HepG2 (cell line): ENCODE results near the gene PTS. TPM values are rescaled to one million over a fixed set of nuclear protein-coding genes. Genes with fewer than 3 reads are reported as not detected.

ENCODE experiments used
- HOXA7 ChIP-seq: sonication (generic); formaldehyde crosslinking; IDR thresholded peaks from 2 replicates; pipeline ENCODE4 v1.8.1; 2022; ENCODE audit warnings: mild to moderate bottlenecking, missing genetic modification reagents, moderate library complexity
- SOX5 ChIP-seq: IDR thresholded peaks from 2 replicates; pipeline ENCODE4 v1.6.1; 2016; ENCODE audit warnings: borderline replicate concordance
- ZFP36L1 ChIP-seq: sonication (generic); formaldehyde crosslinking; IDR thresholded peaks from 2 replicates; pipeline ENCODE4 v1.8.0; 2022; ENCODE audit warnings: mild to moderate bottlenecking, missing genetic modification reagents, moderate library complexity
- ZNF354B ChIP-seq: sonication (generic); formaldehyde crosslinking; IDR thresholded peaks from 2 replicates; pipeline ENCODE4 v1.8.0; 2022; ENCODE audit warnings: mild to moderate bottlenecking, missing genetic modification reagents
- ZNF484 ChIP-seq: sonication (generic); formaldehyde crosslinking; IDR thresholded peaks from 2 replicates; pipeline ENCODE4 v1.5.1; 2020; ENCODE audit warnings: mild to moderate bottlenecking, low read depth, missing genetic modification reagents, borderline replicate concordance
- polyA plus RNA-seq, 8 experiments: library from polyadenylated mRNA; depleted of rRNA in 3 of 8; stranded (reverse) in 7 of 8; unstranded in 1 of 8; fragments of >200 nt; fragmentation: Illumina TruSeq in 4 of 8; extraction: Trizol in 4 of 8; gene quantifications; 2 replicates each; pipeline versions ENCODE4 v1.2.1 to v1.2.3, GENCODE V29; 2011 to 2016; ENCODE audit warnings: low read depth in 4 of 8, missing spikeins in 1 of 8, mixed read lengths in 1 of 8; ENCODE audit not compliant: insufficient read depth in 1 of 8
- total RNA-seq, 5 experiments: library from RNA; depleted of rRNA; stranded (reverse); fragments of >200 nt; fragmentation: Illumina TruSeq; extraction: Trizol; gene quantifications; 2 replicates each; pipeline ENCODE4 v1.2.3, GENCODE V29; 2016; ENCODE audit warnings: low read depth in 1 of 5
- TF ChIP-seq, protein P1 (sequence below): sonication (generic); formaldehyde crosslinking; IDR thresholded peaks from 2 replicates; pipeline ENCODE4 v1.9.0; 2021; ENCODE audit warnings: missing genetic modification reagents, borderline replicate concordance
- TF ChIP-seq, protein P2 (sequence below): sonication (generic); formaldehyde crosslinking; IDR thresholded peaks from one replicate; pipeline ENCODE4 v1.5.1; 2020; ENCODE audit warnings: mild to moderate bottlenecking, missing genetic modification reagents; ENCODE audit errors: not compliant biosample characterization
- TF ChIP-seq, protein P3 (sequence below): sonication (generic); formaldehyde crosslinking; IDR thresholded peaks from 2 replicates; pipeline ENCODE4 v1.5.1; 2020; ENCODE audit warnings: missing genetic modification reagents, mild to moderate bottlenecking, borderline replicate concordance
- TF ChIP-seq, protein P4 (sequence below): sonication (generic); formaldehyde crosslinking; IDR thresholded peaks from 2 replicates; pipeline ENCODE4 v1.4.0; 2020; ENCODE audit warnings: low read depth, mild to moderate bottlenecking, missing genetic modification reagents

Gene PTS
- total and polyA plus RNA-seq, 2 of the 13 experiments (the other 11 are each of a cell fraction or from before 2014, with no cell fraction given): 33.6 to 49.3 TPM

DNA sequence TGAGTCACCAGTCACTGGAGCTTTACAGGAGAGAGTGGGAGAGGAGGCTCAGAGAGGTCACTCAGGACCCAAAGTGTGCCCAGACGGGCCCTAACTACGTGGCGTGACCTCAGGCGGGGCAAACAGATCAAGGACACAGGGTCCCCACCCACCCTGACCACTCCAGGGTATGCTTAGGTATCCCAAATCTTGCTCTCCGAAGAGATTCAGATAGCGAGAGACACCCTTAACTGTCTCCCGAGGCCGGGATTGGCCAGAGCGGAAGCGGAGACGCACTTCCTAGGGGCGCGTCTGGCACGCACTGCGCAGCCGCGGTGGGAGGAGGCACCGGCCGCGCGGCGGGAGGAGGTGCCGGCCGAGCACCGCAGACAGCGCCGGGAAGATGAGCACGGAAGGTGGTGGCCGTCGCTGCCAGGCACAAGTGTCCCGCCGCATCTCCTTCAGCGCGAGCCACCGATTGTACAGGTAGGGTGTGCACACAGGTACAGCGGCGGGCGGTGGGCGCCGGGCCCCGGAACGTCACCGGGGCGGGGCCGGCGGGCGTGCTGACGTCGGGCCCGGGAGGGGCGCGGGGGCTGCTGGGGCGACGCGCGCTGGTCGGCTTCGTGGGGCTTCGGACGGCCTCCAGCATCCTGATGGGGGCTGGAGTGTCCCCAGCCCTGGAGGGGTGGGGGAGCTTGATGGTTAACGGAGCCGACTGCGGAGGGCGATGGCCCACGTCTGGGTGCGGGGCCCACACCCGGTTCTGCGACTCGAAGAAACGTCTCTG lies at the start of gene PTS (continued):
- TF ChIP-seq, protein P1, sequence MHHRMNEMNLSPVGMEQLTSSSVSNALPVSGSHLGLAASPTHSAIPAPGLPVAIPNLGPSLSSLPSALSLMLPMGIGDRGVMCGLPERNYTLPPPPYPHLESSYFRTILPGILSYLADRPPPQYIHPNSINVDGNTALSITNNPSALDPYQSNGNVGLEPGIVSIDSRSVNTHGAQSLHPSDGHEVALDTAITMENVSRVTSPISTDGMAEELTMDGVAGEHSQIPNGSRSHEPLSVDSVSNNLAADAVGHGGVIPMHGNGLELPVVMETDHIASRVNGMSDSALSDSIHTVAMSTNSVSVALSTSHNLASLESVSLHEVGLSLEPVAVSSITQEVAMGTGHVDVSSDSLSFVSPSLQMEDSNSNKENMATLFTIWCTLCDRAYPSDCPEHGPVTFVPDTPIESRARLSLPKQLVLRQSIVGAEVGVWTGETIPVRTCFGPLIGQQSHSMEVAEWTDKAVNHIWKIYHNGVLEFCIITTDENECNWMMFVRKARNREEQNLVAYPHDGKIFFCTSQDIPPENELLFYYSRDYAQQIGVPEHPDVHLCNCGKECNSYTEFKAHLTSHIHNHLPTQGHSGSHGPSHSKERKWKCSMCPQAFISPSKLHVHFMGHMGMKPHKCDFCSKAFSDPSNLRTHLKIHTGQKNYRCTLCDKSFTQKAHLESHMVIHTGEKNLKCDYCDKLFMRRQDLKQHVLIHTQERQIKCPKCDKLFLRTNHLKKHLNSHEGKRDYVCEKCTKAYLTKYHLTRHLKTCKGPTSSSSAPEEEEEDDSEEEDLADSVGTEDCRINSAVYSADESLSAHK (CRISPR knock-in tag): no peak
- TF ChIP-seq ZNF484 (CRISPR knock-in tag) (no peak), ZNF354B (no peak), ZFP36L1 (CRISPR knock-in tag) (no peak; the same call in 1 of the 2 replicates), HOXA7 (CRISPR knock-in tag) (no peak), SOX5 (CRISPR knock-in tag) (peak; percentile 17; the same call in 1 of the 2 replicates)
- TF ChIP-seq, protein P2, sequence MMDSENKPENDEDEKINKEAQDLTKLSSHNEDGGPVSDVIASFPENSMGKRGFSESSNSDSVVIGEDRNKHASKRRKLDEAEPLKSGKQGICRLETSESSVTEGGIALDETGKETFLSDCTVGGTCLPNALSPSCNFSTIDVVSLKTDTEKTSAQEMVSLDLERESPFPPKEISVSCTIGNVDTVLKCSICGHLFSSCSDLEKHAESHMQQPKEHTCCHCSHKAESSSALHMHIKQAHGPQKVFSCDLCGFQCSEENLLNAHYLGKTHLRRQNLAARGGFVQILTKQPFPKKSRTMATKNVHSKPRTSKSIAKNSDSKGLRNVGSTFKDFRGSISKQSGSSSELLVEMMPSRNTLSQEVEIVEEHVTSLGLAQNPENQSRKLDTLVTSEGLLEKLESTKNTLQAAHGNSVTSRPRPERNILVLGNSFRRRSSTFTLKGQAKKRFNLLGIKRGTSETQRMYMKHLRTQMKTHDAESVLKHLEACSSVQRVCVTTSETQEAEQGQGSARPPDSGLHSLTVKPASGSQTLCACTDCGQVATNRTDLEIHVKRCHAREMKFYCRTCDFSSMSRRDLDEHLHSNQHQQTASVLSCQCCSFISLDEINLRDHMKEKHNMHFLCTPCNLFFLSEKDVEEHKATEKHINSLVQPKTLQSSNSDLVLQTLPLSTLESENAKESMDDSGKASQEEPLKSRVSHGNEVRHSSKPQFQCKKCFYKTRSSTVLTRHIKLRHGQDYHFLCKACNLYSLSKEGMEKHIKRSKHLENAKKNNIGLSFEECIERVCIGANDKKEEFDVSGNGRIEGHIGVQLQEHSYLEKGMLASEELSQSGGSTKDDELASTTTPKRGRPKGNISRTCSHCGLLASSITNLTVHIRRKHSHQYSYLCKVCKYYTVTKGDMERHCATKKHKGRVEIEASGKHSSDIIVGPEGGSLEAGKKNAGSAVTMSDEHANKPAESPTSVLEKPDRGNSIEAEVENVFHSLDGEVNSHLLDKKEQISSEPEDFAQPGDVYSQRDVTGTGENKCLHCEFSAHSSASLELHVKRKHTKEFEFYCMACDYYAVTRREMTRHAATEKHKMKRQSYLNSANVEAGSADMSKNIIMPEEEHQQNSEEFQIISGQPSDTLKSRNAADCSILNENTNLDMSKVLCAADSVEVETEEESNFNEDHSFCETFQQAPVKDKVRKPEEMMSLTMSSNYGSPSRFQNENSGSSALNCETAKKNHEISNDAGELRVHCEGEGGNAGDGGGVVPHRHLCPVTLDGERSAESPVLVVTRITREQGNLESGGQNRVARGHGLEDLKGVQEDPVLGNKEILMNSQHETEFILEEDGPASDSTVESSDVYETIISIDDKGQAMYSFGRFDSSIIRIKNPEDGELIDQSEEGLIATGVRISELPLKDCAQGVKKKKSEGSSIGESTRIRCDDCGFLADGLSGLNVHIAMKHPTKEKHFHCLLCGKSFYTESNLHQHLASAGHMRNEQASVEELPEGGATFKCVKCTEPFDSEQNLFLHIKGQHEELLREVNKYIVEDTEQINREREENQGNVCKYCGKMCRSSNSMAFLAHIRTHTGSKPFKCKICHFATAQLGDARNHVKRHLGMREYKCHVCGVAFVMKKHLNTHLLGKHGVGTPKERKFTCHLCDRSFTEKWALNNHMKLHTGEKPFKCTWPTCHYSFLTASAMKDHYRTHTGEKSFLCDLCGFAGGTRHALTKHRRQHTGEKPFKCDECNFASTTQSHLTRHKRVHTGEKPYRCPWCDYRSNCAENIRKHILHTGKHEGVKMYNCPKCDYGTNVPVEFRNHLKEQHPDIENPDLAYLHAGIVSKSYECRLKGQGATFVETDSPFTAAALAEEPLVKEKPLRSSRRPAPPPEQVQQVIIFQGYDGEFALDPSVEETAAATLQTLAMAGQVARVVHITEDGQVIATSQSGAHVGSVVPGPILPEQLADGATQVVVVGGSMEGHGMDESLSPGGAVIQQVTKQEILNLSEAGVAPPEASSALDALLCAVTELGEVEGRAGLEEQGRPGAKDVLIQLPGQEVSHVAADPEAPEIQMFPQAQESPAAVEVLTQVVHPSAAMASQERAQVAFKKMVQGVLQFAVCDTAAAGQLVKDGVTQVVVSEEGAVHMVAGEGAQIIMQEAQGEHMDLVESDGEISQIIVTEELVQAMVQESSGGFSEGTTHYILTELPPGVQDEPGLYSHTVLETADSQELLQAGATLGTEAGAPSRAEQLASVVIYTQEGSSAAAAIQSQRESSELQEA (CRISPR knock-in tag): peak; percentile 8
- TF ChIP-seq, protein P3, sequence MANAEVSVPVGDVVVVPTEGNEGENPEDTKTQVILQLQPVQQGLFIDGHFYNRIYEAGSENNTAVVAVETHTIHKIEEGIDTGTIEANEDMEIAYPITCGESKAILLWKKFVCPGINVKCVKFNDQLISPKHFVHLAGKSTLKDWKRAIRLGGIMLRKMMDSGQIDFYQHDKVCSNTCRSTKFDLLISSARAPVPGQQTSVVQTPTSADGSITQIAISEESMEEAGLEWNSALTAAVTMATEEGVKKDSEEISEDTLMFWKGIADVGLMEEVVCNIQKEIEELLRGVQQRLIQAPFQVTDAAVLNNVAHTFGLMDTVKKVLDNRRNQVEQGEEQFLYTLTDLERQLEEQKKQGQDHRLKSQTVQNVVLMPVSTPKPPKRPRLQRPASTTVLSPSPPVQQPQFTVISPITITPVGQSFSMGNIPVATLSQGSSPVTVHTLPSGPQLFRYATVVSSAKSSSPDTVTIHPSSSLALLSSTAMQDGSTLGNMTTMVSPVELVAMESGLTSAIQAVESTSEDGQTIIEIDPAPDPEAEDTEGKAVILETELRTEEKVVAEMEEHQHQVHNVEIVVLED (CRISPR knock-in tag): peak; percentile 96
- TF ChIP-seq, protein P4, sequence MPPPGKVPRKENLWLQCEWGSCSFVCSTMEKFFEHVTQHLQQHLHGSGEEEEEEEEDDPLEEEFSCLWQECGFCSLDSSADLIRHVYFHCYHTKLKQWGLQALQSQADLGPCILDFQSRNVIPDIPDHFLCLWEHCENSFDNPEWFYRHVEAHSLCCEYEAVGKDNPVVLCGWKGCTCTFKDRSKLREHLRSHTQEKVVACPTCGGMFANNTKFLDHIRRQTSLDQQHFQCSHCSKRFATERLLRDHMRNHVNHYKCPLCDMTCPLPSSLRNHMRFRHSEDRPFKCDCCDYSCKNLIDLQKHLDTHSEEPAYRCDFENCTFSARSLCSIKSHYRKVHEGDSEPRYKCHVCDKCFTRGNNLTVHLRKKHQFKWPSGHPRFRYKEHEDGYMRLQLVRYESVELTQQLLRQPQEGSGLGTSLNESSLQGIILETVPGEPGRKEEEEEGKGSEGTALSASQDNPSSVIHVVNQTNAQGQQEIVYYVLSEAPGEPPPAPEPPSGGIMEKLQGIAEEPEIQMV (CRISPR knock-in tag): 0 out of 2 replicates have a peak, but pooled peaks have one; percentile 14
